ENCODE measurements around the gene CACNB2. TPM values are rescaled to one million over a fixed set of nuclear protein-coding genes. Genes with fewer than 3 reads are reported as not detected.
"Not testable (repeated sequence)": the region's sequence is repeated elsewhere in the genome, so short reads cannot be mapped to it uniquely, and the experiment has no call there.

Gene CACNB2
- total RNA-seq, 2 donors from 2014 or later, result 12.5 to 12.7 TPM

- no peak overlapping the region for H3K27ac ChIP-seq
- no peak overlapping the region for H3K4me3 ChIP-seq
- no peak for DNase-seq
- intact Hi-C loops (cut with DNase I), result no loop called here
- no peaks in the 10 kb centered on the region for H3K27me3 ChIP-seq
- no peak for ATAC-seq
- no peaks in the 10 kb centered on the region for H3K4me1 ChIP-seq
- WGBS, 2 donors, result 95 to 96% methylated on average over 6 of the region's 6 CpGs
- H3K9me3 ChIP-seq, result no peaks in the 10 kb centered on the region
- no peak for TF ChIP-seq POLR2A (IDR thresholded peaks at IDR 0.05)
- TF ChIP-seq, protein P1, sequence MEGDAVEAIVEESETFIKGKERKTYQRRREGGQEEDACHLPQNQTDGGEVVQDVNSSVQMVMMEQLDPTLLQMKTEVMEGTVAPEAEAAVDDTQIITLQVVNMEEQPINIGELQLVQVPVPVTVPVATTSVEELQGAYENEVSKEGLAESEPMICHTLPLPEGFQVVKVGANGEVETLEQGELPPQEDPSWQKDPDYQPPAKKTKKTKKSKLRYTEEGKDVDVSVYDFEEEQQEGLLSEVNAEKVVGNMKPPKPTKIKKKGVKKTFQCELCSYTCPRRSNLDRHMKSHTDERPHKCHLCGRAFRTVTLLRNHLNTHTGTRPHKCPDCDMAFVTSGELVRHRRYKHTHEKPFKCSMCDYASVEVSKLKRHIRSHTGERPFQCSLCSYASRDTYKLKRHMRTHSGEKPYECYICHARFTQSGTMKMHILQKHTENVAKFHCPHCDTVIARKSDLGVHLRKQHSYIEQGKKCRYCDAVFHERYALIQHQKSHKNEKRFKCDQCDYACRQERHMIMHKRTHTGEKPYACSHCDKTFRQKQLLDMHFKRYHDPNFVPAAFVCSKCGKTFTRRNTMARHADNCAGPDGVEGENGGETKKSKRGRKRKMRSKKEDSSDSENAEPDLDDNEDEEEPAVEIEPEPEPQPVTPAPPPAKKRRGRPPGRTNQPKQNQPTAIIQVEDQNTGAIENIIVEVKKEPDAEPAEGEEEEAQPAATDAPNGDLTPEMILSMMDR (IDR thresholded peaks at IDR 0.05), result no peak
- peaks cover 0 to 8% of the 10 kb centered on the region in 2 donors for H3K36me3 ChIP-seq (replicated peaks in 1 of 2; ENCODE audit: insufficient read depth in 1 of 2, low read depth in 2 of 2)
Observed at GRCh38 chr10:18563003-18563726, 422.9 kb downstream of the CACNB2 start.

DNA sequence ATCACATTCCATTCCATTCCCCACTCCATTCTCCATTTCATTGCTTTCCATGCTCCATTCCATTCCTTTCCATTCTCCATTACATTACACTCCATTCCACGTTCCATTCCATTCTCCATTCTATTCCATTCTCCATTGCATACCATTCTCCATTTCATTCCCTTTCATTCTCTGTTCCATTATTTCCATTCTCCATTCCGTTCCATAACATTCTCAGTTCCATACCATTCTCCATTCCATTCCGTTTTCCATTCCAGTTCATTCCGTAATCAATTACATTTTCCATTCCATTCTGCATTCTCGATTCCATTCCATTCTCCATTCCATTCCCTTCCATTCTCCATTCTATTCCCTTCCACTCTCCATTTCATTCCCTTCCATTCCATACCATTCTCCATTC, 424.8 kb downstream of the CACNB2 start:
- H3K4me1 ChIP-seq, result no peaks in the 10 kb centered on the region
- no peak overlapping the region for H3K4me3 ChIP-seq
- H3K27ac ChIP-seq, result no peak overlapping the region
- ATAC-seq (no peak), DNase-seq (no peak)
- intact Hi-C loops (cut with DNase I), result no loop called here
- WGBS, 2 donors, result 93 to 99% methylated on average over 5 of the region's 5 CpGs
- peaks cover 0 to 2% of the 10 kb centered on the region in 2 donors for H3K36me3 ChIP-seq (replicated peaks in 1 of 2; ENCODE audit: insufficient read depth in 1 of 2, low read depth in 2 of 2)
- TF ChIP-seq POLR2A (IDR thresholded peaks at IDR 0.05), result no peak
- TF ChIP-seq, protein P1 (IDR thresholded peaks at IDR 0.05), result no peak
- no peaks in the 10 kb centered on the region for H3K27me3 ChIP-seq
- H3K9me3 ChIP-seq, result no peaks in the 10 kb centered on the region

DNA sequence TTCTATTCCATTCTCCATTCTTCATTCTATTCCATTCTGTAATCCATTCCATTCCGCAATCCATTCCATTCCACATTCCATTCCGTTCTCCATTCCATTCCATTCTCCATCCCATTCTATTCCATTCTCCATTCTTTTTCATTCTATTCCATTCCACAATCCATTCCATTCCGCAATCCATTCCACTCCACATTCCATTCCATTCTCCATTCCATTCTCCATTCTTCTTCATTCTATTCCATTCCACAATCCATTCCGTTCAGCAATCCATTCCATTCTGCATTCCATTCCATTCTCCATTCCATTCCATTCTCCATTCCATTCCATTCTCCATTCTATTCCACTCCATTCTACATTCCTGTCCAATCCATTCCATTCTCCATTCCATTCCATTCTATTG, 426.0 kb downstream of the CACNB2 start:
- Histone ChIP-seq H3K4me3 (no peak overlapping the region), H3K27me3 (no peaks in the 10 kb centered on the region), H3K4me1 (no peaks in the 10 kb centered on the region), H3K36me3 (replicated peaks in 1 of 2; ENCODE audit: insufficient read depth in 1 of 2, low read depth in 2 of 2) (no peaks in the 10 kb centered on the region), H3K27ac (no peak overlapping the region), H3K9me3 (no peaks in the 10 kb centered on the region)
- intact Hi-C loops (cut with DNase I), result no loop called here
- no peak for DNase-seq
- TF ChIP-seq, protein P1 (IDR thresholded peaks at IDR 0.05), result no peak
- no peak for TF ChIP-seq POLR2A (IDR thresholded peaks at IDR 0.05)
- ATAC-seq, result no peak
- WGBS, 2 donors, result 77 to 92% methylated on average over 4 of the region's 4 CpGs

GRCh38 chr10:18567343-18567856, 427.2 kb downstream of the CACNB2 start:
- TF ChIP-seq, protein P1 (IDR thresholded peaks at IDR 0.05), result no peak
- no peak for TF ChIP-seq POLR2A (IDR thresholded peaks at IDR 0.05)
- Histone ChIP-seq H3K27me3 (no peaks in the 10 kb centered on the region), H3K36me3 (replicated peaks in 1 of 2; ENCODE audit: insufficient read depth in 1 of 2, low read depth in 2 of 2) (no peaks in the 10 kb centered on the region), H3K4me3 (no peak overlapping the region), H3K9me3 (no peaks in the 10 kb centered on the region), H3K27ac (no peak overlapping the region), H3K4me1 (no peaks in the 10 kb centered on the region)
- no peak for DNase-seq
- intact Hi-C loops (cut with DNase I), result no loop called here
- WGBS, 2 donors, result 97 to 99% methylated on average over 3 of the region's 3 CpGs
- ATAC-seq, result no peak

DNA sequence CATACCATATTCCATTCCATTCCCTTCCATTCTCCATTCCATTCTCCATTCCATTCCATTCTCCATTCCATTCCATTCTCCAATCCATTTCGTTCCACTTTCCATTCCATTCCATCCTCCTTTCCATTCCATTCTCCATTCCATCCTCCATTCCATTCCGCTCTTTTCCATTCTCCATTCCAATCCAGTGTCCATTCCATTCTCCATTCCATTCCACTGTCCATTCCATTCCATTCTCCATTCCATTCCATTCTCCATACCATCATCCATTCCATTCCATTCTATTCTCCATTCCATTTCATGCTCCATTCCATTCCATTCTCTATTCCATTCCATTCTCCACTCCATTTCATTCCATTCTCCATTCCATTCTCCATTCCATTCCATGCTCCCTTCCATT, 430.2 kb downstream of the CACNB2 start:
- ATAC-seq; H3K27me3 ChIP-seq; intact Hi-C loops (cut with DNase I); H3K4me3 ChIP-seq; DNase-seq; H3K36me3 ChIP-seq (replicated peaks in 1 of 2; ENCODE audit: insufficient read depth in 1 of 2, low read depth in 2 of 2); H3K27ac ChIP-seq; H3K9me3 ChIP-seq; H3K4me1 ChIP-seq: not testable (repeated sequence)
- 93 to 100% methylated on average over 2 of the region's 2 CpGs for WGBS, 2 donors
